K562 (cell line): Measurements from ENCODE around the gene DNAH8. TPM values are rescaled to one million over a fixed set of nuclear protein-coding genes. Genes with fewer than 3 reads are reported as not detected.
A peak's percentile ranks its signal among the peaks of the same experiment; 100 is the strongest.

Experiments
- ATAC-seq: fragments of 200-7000 bp; cut with Tn5 transposase; 3 replicates; pipeline ENCODE4 v1.9.1; 2020; ENCODE audit warnings: moderate library complexity
- Bru-seq: library from RNA; stranded (reverse); fragments of 400-500 nt; gene quantifications from one replicate; lab custom pipeline; 2021; lab: Mats Ljungman, UMichigan
- BruChase-seq, 2 experiments: library from RNA; stranded (reverse); fragments of 400-500 nt; gene quantifications; one replicate each; lab custom pipeline; 2021; lab: Mats Ljungman, UMichigan
- BruUV-seq: library from RNA; stranded (reverse); fragments of 400-500 nt; replicated peaks from 2 replicates; lab custom pipeline; 2021; lab: Mats Ljungman, UMichigan
- CTCF ChIA-PET: fragments of 300-600 bp; formaldehyde crosslinking; extraction: SDS; loops from one replicate; lab custom pipeline; 2021; ENCODE audit warnings: low intra/inter-chr PET ratio; lab: Yijun Ruan, JAX
- POLR2A ChIA-PET: fragments of 300-600, 350-650 bp; sonication (Branson Sonifier 250); formaldehyde crosslinking; extraction: SDS; loops from one replicate; lab custom pipeline; 2021; ENCODE audit warnings: antibody characterized with exemption, inconsistent platforms; lab: Yijun Ruan, JAX
- DNase-seq, 4 experiments: peaks; one replicate each; pipeline versions ENCODE4 v3.0.0 to v3.0.0-alpha.2; 2011 to 2018; ENCODE audit warnings: low spot score in 3 of 4, mixed read lengths in 3 of 4; ENCODE audit errors: extremely low read depth in 1 of 4
- FAIRE-seq: peaks from 2 replicates; lab custom pipeline; 2011; peaks lifted over from hg19 to GRCh38; lab: Jason Lieb, UNC
- H2AFZ ChIP-seq: 2 replicates; pipeline ENCODE4 v1.6.0; 2011; ENCODE audit warnings: low read depth, low read length, control low read depth, inconsistent platforms
- H3K27ac ChIP-seq: fragments of 200-600 bp; 3 replicates; pipeline ENCODE4 v1.8.0; 2011; ENCODE audit warnings: low read depth, mild to moderate bottlenecking, control low read depth, inconsistent platforms, low read length, moderate library complexity, mixed read lengths; ENCODE audit errors: extremely low read depth
- H3K27me3 ChIP-seq, 2 experiments: fragments of 300-600 bp in 1 of 2; 2 replicates in 1 of 2; 3 replicates in 1 of 2; pipeline versions ENCODE4 v1.6.0 to v1.8.0; 2011; ENCODE audit warnings: inconsistent platforms in 2 of 2, low read length in 2 of 2, mild to moderate bottlenecking in 1 of 2, mixed read lengths in 1 of 2, moderate library complexity in 1 of 2; ENCODE audit not compliant: control insufficient read depth in 2 of 2, insufficient read depth in 2 of 2
- H3K36me3 ChIP-seq: fragments of 300-600 bp; 3 replicates; pipeline ENCODE4 v1.8.0; 2011; ENCODE audit warnings: mild to moderate bottlenecking, low read length, inconsistent platforms; ENCODE audit not compliant: control insufficient read depth, insufficient read depth
- H3K4me1 ChIP-seq, 2 experiments: fragments of 200-600 bp in 1 of 2; replicated peaks in 1 of 2; 2 replicates in 1 of 2; 3 replicates in 1 of 2; pipeline versions ENCODE4 v1.5.1 to v1.8.0; 2011; ENCODE audit warnings: inconsistent platforms in 2 of 2, low read length in 2 of 2, mild to moderate bottlenecking in 1 of 2, mixed read lengths in 1 of 2, moderate library complexity in 1 of 2; ENCODE audit not compliant: control insufficient read depth in 2 of 2, insufficient read depth in 2 of 2
- H3K4me2 ChIP-seq: 2 replicates; pipeline ENCODE4 v1.6.1; 2011; ENCODE audit warnings: low read length, control low read depth, inconsistent platforms, mixed read lengths; ENCODE audit not compliant: insufficient read depth
- H3K4me3 ChIP-seq: fragments of 200-600 bp; sonication (generic), shearing (Covaris generic); 2 replicates; pipeline ENCODE4 v1.5.1; 2016; ENCODE audit warnings: control low read depth, inconsistent platforms
- H3K79me2 ChIP-seq: fragments of 200-600 bp; 3 replicates; pipeline ENCODE4 v1.8.0; 2011; ENCODE audit warnings: low read length, inconsistent platforms; ENCODE audit not compliant: control insufficient read depth, insufficient read depth
- H3K9ac ChIP-seq, 2 experiments: 2 replicates each; pipeline versions ENCODE4 v1.6.0 to v1.6.1; 2011; ENCODE audit warnings: low read depth in 2 of 2, low read length in 2 of 2, control low read depth in 1 of 2, inconsistent platforms in 1 of 2, mild to moderate bottlenecking in 1 of 2, mixed read lengths in 1 of 2; ENCODE audit not compliant: insufficient read depth in 1 of 2
- H3K9me1 ChIP-seq: one replicate; pipeline ENCODE4 v1.6.0; 2011; ENCODE audit warnings: inconsistent platforms, mild to moderate bottlenecking, low read length, moderate library complexity; ENCODE audit not compliant: control insufficient read depth, insufficient read depth
- H3K9me3 ChIP-seq: replicated peaks from 2 replicates; pipeline ENCODE4 v1.5.1; 2011; ENCODE audit warnings: low read depth, low read length, inconsistent platforms; ENCODE audit not compliant: control insufficient read depth, insufficient read depth
- H4K20me1 ChIP-seq: replicated peaks from 2 replicates; pipeline ENCODE4 v1.6.1; 2011; ENCODE audit warnings: low read length, inconsistent platforms, mixed read lengths; ENCODE audit not compliant: control insufficient read depth, insufficient read depth
- ARID3A ChIP-seq: IDR thresholded peaks from 2 replicates; pipeline ENCODE4 v1.6.1; 2012; ENCODE audit warnings: low read depth, low read length, improper control_type of control experiment, borderline replicate concordance
- BRD9 ChIP-seq: fragments of 450-650 bp; IDR thresholded peaks from 2 replicates; pipeline ENCODE4 v1.6.1; 2018; ENCODE audit warnings: low read depth; ENCODE audit not compliant: partially characterized antibody
- CREB5 ChIP-seq: fragments of 250-450 bp; sonication (Bioruptor Pico); IDR thresholded peaks from 2 replicates; pipeline ENCODE4 v1.5.0; 2020; ENCODE audit warnings: mild to moderate bottlenecking
- E2F3 ChIP-seq: fragments of 250-450 bp; sonication (Bioruptor Pico); IDR thresholded peaks from 2 replicates; pipeline ENCODE4 v1.4.0; 2020; ENCODE audit warnings: mild to moderate bottlenecking
- EGR1 ChIP-seq: fragments of 450-650 bp; conservative IDR thresholded peaks from 2 replicates; pipeline ENCODE4 v1.6.1; 2017; ENCODE audit warnings: mild to moderate bottlenecking
- MTF1 ChIP-seq: fragments of 250-450 bp; sonication (Bioruptor Pico); IDR thresholded peaks from 2 replicates; pipeline ENCODE4 v1.9.0; 2021; ENCODE audit warnings: moderate library complexity, mild to moderate bottlenecking, inconsistent platforms, borderline replicate concordance
- NCOR1 ChIP-seq: fragments of 450-650 bp; IDR thresholded peaks from 2 replicates; pipeline ENCODE4 v1.6.1; 2016; ENCODE audit warnings: mild to moderate bottlenecking, moderate library complexity
- SMARCA5 ChIP-seq: fragments of 450-650 bp; IDR thresholded peaks from 2 replicates; pipeline ENCODE4 v1.6.1; 2016
- STAT5A ChIP-seq: IDR thresholded peaks from 2 replicates; pipeline ENCODE4 v1.6.1; 2012; ENCODE audit warnings: low read length, inconsistent platforms, borderline replicate concordance
- THRAP3 ChIP-seq: fragments of 450-650 bp; IDR thresholded peaks from 2 replicates; pipeline ENCODE4 v1.6.1; 2016; ENCODE audit warnings: mild to moderate bottlenecking, inconsistent platforms, borderline replicate concordance
- ZBTB12 ChIP-seq: fragments of 250-450 bp; sonication (Bioruptor Pico); IDR thresholded peaks from 2 replicates; pipeline ENCODE4 v1.4.0; 2020
- ZC3H8 ChIP-seq: fragments of 450-650 bp; IDR thresholded peaks from 2 replicates; pipeline ENCODE4 v1.6.1; 2017
- WGBS: fragments of 100-300 bp; shearing (Covaris generic); methylation state at CpG from one replicate; pipeline ENCODE4 v1.1.6; 2016; ENCODE audit warnings: low coverage, mixed read lengths; ENCODE audit not compliant: insufficient coverage; ENCODE audit errors: missing lambda C conversion rate; 5-methylcytosine and 5-hydroxymethylcytosine counted together
- in situ Hi-C: fragments of 300-500 bp; cut with MboI; formaldehyde crosslinking; loops from 4 replicates; pipeline ENCODE4 v1.15.0; 2018; ENCODE audit warnings: inconsistent platforms, mixed read lengths
- intact Hi-C: fragments of 100-400 bp; cut with micrococcal nuclease; formaldehyde crosslinking; loops from 2 replicates; pipeline ENCODE4 v1.14.2; 2022
- long read RNA-seq, 3 experiments: library from polyadenylated mRNA in 2 of 3; library from RNA in 1 of 3; unstranded in 2 of 3; stranded (forward) in 1 of 3; transcript quantifications; one replicate each; pipeline ENCODE4 v2.0.0, GENCODE V29; 2019 to 2022
- polyA minus RNA-seq, 3 experiments: library from RNA; depleted of rRNA, polyadenylated mRNA; stranded (reverse); fragments of >200 nt; gene quantifications; 2 replicates each; pipeline ENCODE4 v1.2.3, GENCODE V29; 2011
- polyA plus RNA-seq, 8 experiments: library from polyadenylated mRNA; depleted of rRNA in 4 of 8; stranded (reverse) in 5 of 8; unstranded in 3 of 8; fragments of >200 nt; fragmentation: Nextera tagmentation in 2 of 8; fragmentation: Illumina TruSeq in 1 of 8; extraction: Ambion mirVana in 2 of 8; extraction: Trizol in 1 of 8; gene quantifications; 2 replicates each; pipeline versions ENCODE4 v1.2.1 to v1.2.3, GENCODE V29; 2011 to 2014; ENCODE audit warnings: inconsistent platforms in 1 of 8, missing spikeins in 1 of 8
- total RNA-seq, 7 experiments: library from RNA; depleted of rRNA in 6 of 7; stranded (reverse); fragments of >200 nt in 6 of 7; fragmentation: Illumina TruSeq in 2 of 7; extraction: Trizol in 2 of 7; gene quantifications; 2 replicates each; pipeline versions ENCODE4 v1.2.1 to v1.2.3, GENCODE V29; 2011 to 2021; ENCODE audit warnings: low replicate concordance in 1 of 7

Gene DNAH8
- 34.0 and 46.0 TPM in 2 replicates for total RNA-seq (2011; cell fraction: chromatin; rRNA removed; ENCODE audit: low replicate concordance)
- total RNA-seq (2011; cell fraction: nucleolus; rRNA removed), result 2.8 and 5.4 TPM in 2 replicates
- 5.0 and 10.5 TPM in 2 replicates for total RNA-seq (2011; cell fraction: nucleoplasm; rRNA removed)
- total RNA-seq (2014; rRNA removed), result 1.3 and 1.4 TPM in 2 replicates
- total RNA-seq (2014; rRNA removed; fragmentation: Illumina TruSeq; extraction: Trizol), result 3.9 and 4.2 TPM in 2 replicates
- 2.7 and 3.0 TPM in 2 replicates for total RNA-seq (2015; rRNA removed; fragmentation: Illumina TruSeq; extraction: Trizol)
- total RNA-seq (2021), result 2.8 and 2.9 TPM in 2 replicates
- 4.2 and 6.8 TPM in 2 replicates for polyA plus RNA-seq (2011; rRNA removed)
- 0.49 and 2.6 TPM in 2 replicates for polyA plus RNA-seq (2011; cell fraction: cytosol; rRNA removed)
- 13.0 and 21.6 TPM in 2 replicates for polyA plus RNA-seq (2011; cell fraction: nucleus; rRNA removed)
- 2.2 and 3.1 TPM in 2 replicates for polyA plus RNA-seq (2012)
- polyA plus RNA-seq (2014; fragmentation: Illumina TruSeq; extraction: Trizol), result 1.9 and 2.2 TPM in 2 replicates
- 1 to 10 TPM; 1.2 to 1.3 TPM for polyA plus RNA-seq (2014; fragmentation: Nextera tagmentation; extraction: Ambion mirVana)
- polyA plus RNA-seq (2014; rRNA removed), result 2.5 and 4.0 TPM in 2 replicates
- 12.4 and 32.0 TPM in 2 replicates for polyA minus RNA-seq (2011; rRNA and poly(A)+ RNA removed)
- 1.4 and 2.3 TPM in 2 replicates for polyA minus RNA-seq (2011; cell fraction: cytosol; rRNA and poly(A)+ RNA removed)
- 7.8 and 27.9 TPM in 2 replicates for polyA minus RNA-seq (2011; cell fraction: nucleus; rRNA and poly(A)+ RNA removed)
- Bru-seq, nascent RNA, result percentile 50 among the genes with signal in this experiment
- percentile 54 among the genes with signal in this experiment for BruChase-seq, experiment 1, labeled RNA remaining after a 2-hour chase
- percentile 54 among the genes with signal in this experiment for BruChase-seq, experiment 2, labeled RNA remaining after a 6-hour chase
- long read RNA-seq, experiment 1, partial matches to known transcripts, result 1 of 5 reads
- long read RNA-seq, experiment 1, other reads (novel, unspliced or antisense), result 4 of 5 reads
- long read RNA-seq, experiment 2, partial matches to known transcripts, result 0 of 1 reads
- long read RNA-seq, experiment 2, other reads (novel, unspliced or antisense), result 1 of 1 reads
- long read RNA-seq, experiment 3, partial matches to known transcripts, result 0 of 2 reads
- long read RNA-seq, experiment 3, other reads (novel, unspliced or antisense), result 2 of 2 reads

GRCh38 chr6:38715016-38715689 is at the start of gene DNAH8:
Gene DNAH8 (plus strand): TSS chr6:38715311. CDS start chr6:38722810, 7,499 bp downstream.
- 58% methylated on average over 27 of the region's 44 CpGs for WGBS
- Histone ChIP-seq H3K4me1 (peaks cover 3 to 5% of the 10 kb centered on the region in 2 experiments; a peak in 3 of 5 replicates), H3K4me2 (no peak within 1 kb of the TSS), H3K79me2 (no peaks in the 10 kb centered on the region), H3K9me1 (no peaks in the 10 kb centered on the region), H2AFZ (peak within 1 kb of the TSS; percentile 1; the same call in 1 of the 2 replicates), H3K9ac (no peak within 1 kb of the TSS), H3K27me3 (peaks cover 2 to 14% of the 10 kb centered on the region in 2 experiments; a peak in 4 of 5 replicates), H3K36me3 (no peaks in the 10 kb centered on the region), H3K4me3 (no peak within 1 kb of the TSS), H4K20me1 (no peaks in the 10 kb centered on the region), H3K9me3 (peaks cover 4% of the 10 kb centered on the region; the same call in 1 of the 2 replicates), H3K27ac (no peak within 1 kb of the TSS)
- no peak for DNase-seq
- intact Hi-C loops, result no loop called here
- ChIA-PET POLR2A (interaction anchor here (2.5 to 2.8 kb wide), 2 partner anchors 9 to 11 kb away, joined by 12 to 24 read pairs; partner anchors contain the start of gene GLO1), CTCF (no interaction called here)
- BruUV-seq, result no TSS peak
- FAIRE-seq, result no peak
- ATAC-seq, result no peak
- in situ Hi-C loops, result no loop called here
- no peak for TF ChIP-seq MTF1 (CRISPR knock-in tag)
- no peak for TF ChIP-seq ARID3A
- no peak for TF ChIP-seq NCOR1
- no peak for TF ChIP-seq ZBTB12 (CRISPR knock-in tag)
- no peak for TF ChIP-seq BRD9
- no peak for TF ChIP-seq SMARCA5
- TF ChIP-seq ZC3H8, result no peak
- TF ChIP-seq EGR1, result no peak
- TF ChIP-seq E2F3 (CRISPR knock-in tag), result no peak
- no peak for TF ChIP-seq THRAP3
- TF ChIP-seq CREB5, result no peak
- TF ChIP-seq STAT5A, result no peak
